Neural progenitor cell (in vitro differentiated cells): ENCODE measurements around the gene CCL27. TPM values are rescaled to one million over a fixed set of nuclear protein-coding genes. Genes with fewer than 3 reads are reported as not detected.

ENCODE experiments used
- DNase-seq: peaks from one replicate; pipeline ENCODE4 v3.0.0-alpha.2; 2016; ENCODE audit warnings: low spot score
- H2AFZ ChIP-seq: fragments of 200-600 bp; sonication (generic); replicated peaks from 2 replicates; pipeline ENCODE4 v1.6.1; 2016; ENCODE audit warnings: antibody characterized with exemption
- H3F3A ChIP-seq: fragments of 200-600 bp; sonication (generic); 2 replicates; pipeline ENCODE4 v1.6.1; 2016; ENCODE audit warnings: antibody characterized with exemption, low read depth
- H3K27ac ChIP-seq: fragments of 200-600 bp; sonication (generic); 2 replicates; pipeline ENCODE4 v1.5.1; 2016; ENCODE audit warnings: mild to moderate bottlenecking
- H3K27me3 ChIP-seq: fragments of 200-600 bp; sonication (generic); 2 replicates; pipeline ENCODE4 v1.6.1; 2016; ENCODE audit warnings: mild to moderate bottlenecking, moderate library complexity
- H3K36me3 ChIP-seq: fragments of 200-600 bp; sonication (generic); 2 replicates; pipeline ENCODE4 v1.5.1; 2016
- H3K4me1 ChIP-seq: fragments of 200-600 bp; sonication (generic); 2 replicates; pipeline ENCODE4 v1.6.1; 2016; ENCODE audit warnings: mixed run types
- H3K4me2 ChIP-seq: fragments of 200-600 bp; sonication (generic); 2 replicates; pipeline ENCODE4 v1.6.1; 2016
- H3K4me3 ChIP-seq: fragments of 200-600 bp; sonication (generic); 2 replicates; pipeline ENCODE4 v1.5.1; 2016
- H3K79me2 ChIP-seq: fragments of 200-600 bp; sonication (generic); 2 replicates; pipeline ENCODE4 v1.6.1; 2016; ENCODE audit warnings: low read depth
- H3K9ac ChIP-seq: fragments of 200-600 bp; sonication (generic); 2 replicates; pipeline ENCODE4 v1.6.1; 2016
- H3K9me3 ChIP-seq: fragments of 200-600 bp; sonication (generic); 2 replicates; pipeline ENCODE4 v1.5.1; 2016; ENCODE audit warnings: low read depth
- H4K20me1 ChIP-seq: fragments of 200-600 bp; sonication (generic); 2 replicates; pipeline ENCODE4 v1.6.1; 2016; ENCODE audit warnings: low read depth
- H3K27ac Mint-ChIP-seq: 3 replicates; pipeline ENCODE4 v1.8.0; 2021; ENCODE audit warnings: mixed read lengths
- H3K27me3 Mint-ChIP-seq: 2 replicates; pipeline ENCODE4 v1.8.0; 2022; ENCODE audit warnings: low read depth, mild to moderate bottlenecking, inconsistent platforms, moderate library complexity, mixed read lengths; ENCODE audit not compliant: insufficient read depth
- H3K36me3 Mint-ChIP-seq: 3 replicates; pipeline ENCODE4 v1.8.0; 2021; ENCODE audit warnings: mixed read lengths
- H3K4me1 Mint-ChIP-seq: 3 replicates; pipeline ENCODE4 v1.8.0; 2021; ENCODE audit warnings: mixed read lengths
- H3K4me3 Mint-ChIP-seq: 3 replicates; pipeline ENCODE4 v1.8.0; 2021; ENCODE audit warnings: mild to moderate bottlenecking, moderate library complexity, mixed read lengths
- H3K9me3 Mint-ChIP-seq: 3 replicates; pipeline ENCODE4 v1.8.0; 2020; ENCODE audit warnings: mixed read lengths
- EZH2 ChIP-seq: fragments of 200-600 bp; sonication (generic); IDR thresholded peaks from 2 replicates; pipeline ENCODE4 v1.6.1; 2017; ENCODE audit warnings: antibody characterized with exemption, mild to moderate bottlenecking, moderate library complexity
- EZH2phosphoT487 ChIP-seq: fragments of 200-600 bp; sonication (generic); IDR thresholded peaks from 2 replicates; pipeline ENCODE4 v1.6.1; 2017; ENCODE audit warnings: antibody characterized with exemption
- total RNA-seq: library from RNA; depleted of rRNA; stranded (reverse); fragments of >200 nt; gene quantifications from 2 replicates; pipeline ENCODE4 v1.2.3, GENCODE V29; 2015; ENCODE audit warnings: low replicate concordance
- TF ChIP-seq, protein P1 (sequence below): fragments of 200-600 bp; sonication (generic); IDR thresholded peaks from 2 replicates; pipeline ENCODE4 v1.5.1; 2017; ENCODE audit warnings: antibody characterized with exemption, mild to moderate bottlenecking

CCL27 gene
- total RNA-seq, 1 donor from 2014 or later, result 0.67 TPM

GRCh38 chr9:34664281-34665066, 2.0 kb upstream of the CCL27 start:
- Histone ChIP-seq H2AFZ (peak overlapping the region; percentile 77), H3F3A (peaks cover 16% of the 10 kb centered on the region), H4K20me1 (peaks cover 14% of the 10 kb centered on the region), H3K4me1 (peaks cover 4% of the 10 kb centered on the region), H3K9ac (no peak overlapping the region), H3K79me2 (peaks cover 17% of the 10 kb centered on the region), H3K9me3 (no peaks in the 10 kb centered on the region), H3K36me3 (no peaks in the 10 kb centered on the region), H3K27ac (no peak overlapping the region), H3K4me3 (peak overlapping the region; percentile 67), H3K4me2 (peak overlapping the region; percentile 89), H3K27me3 (no peaks in the 10 kb centered on the region)
- TF ChIP-seq EZH2phosphoT487 (no peak), EZH2 (peak; percentile 10)
- TF ChIP-seq, protein P1, sequence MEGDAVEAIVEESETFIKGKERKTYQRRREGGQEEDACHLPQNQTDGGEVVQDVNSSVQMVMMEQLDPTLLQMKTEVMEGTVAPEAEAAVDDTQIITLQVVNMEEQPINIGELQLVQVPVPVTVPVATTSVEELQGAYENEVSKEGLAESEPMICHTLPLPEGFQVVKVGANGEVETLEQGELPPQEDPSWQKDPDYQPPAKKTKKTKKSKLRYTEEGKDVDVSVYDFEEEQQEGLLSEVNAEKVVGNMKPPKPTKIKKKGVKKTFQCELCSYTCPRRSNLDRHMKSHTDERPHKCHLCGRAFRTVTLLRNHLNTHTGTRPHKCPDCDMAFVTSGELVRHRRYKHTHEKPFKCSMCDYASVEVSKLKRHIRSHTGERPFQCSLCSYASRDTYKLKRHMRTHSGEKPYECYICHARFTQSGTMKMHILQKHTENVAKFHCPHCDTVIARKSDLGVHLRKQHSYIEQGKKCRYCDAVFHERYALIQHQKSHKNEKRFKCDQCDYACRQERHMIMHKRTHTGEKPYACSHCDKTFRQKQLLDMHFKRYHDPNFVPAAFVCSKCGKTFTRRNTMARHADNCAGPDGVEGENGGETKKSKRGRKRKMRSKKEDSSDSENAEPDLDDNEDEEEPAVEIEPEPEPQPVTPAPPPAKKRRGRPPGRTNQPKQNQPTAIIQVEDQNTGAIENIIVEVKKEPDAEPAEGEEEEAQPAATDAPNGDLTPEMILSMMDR, result peak; percentile 92
- H3K4me1 Mint-ChIP-seq, result peaks cover 10% of the 10 kb centered on the region
- H3K9me3 Mint-ChIP-seq, result peaks cover 4% of the 10 kb centered on the region
- peak; percentile 86 for DNase-seq
- H3K36me3 Mint-ChIP-seq, result peaks cover 15% of the 10 kb centered on the region
- peaks cover 8% of the 10 kb centered on the region for H3K27me3 Mint-ChIP-seq
- H3K27ac Mint-ChIP-seq, result peak overlapping the region; percentile 93
- H3K4me3 Mint-ChIP-seq, result peak overlapping the region; percentile 93

DNA sequence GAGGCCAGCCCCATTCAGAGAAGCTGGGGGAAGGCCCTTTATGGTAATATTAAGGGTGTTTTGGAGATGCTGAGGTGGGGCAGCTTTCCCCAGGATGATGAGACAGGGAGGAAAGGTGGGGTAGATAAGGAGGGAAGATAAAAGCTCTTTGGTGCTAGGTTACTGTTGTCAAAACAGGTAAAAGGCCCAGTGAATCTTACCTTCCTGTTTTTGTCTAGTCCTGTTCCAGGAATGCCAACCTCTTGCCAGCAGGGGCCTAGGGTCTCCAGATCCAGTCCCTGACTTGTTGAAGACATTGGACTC, 797 bp upstream of the CCL27 start:
- no peak overlapping the region for H3K4me3 Mint-ChIP-seq
- no peak overlapping the region for H3K27ac Mint-ChIP-seq
- Histone ChIP-seq H3K4me1 (peaks cover 4% of the 10 kb centered on the region), H2AFZ (no peak overlapping the region), H3K4me3 (no peak overlapping the region), H3K9me3 (no peaks in the 10 kb centered on the region), H3K27ac (no peak overlapping the region), H3K79me2 (peaks cover 17% of the 10 kb centered on the region), H3K9ac (no peak overlapping the region), H3K4me2 (no peak overlapping the region), H3K36me3 (no peaks in the 10 kb centered on the region), H3F3A (peaks cover 16% of the 10 kb centered on the region), H3K27me3 (no peaks in the 10 kb centered on the region), H4K20me1 (peaks cover 14% of the 10 kb centered on the region)
- no peaks in the 10 kb centered on the region for H3K9me3 Mint-ChIP-seq
- peaks cover 5% of the 10 kb centered on the region for H3K36me3 Mint-ChIP-seq
- DNase-seq, result no peak
- TF ChIP-seq, protein P1, result no peak
- no peak for TF ChIP-seq EZH2
- TF ChIP-seq EZH2phosphoT487, result no peak
- peaks cover 10% of the 10 kb centered on the region for H3K4me1 Mint-ChIP-seq
- peaks cover 8% of the 10 kb centered on the region for H3K27me3 Mint-ChIP-seq

DNA sequence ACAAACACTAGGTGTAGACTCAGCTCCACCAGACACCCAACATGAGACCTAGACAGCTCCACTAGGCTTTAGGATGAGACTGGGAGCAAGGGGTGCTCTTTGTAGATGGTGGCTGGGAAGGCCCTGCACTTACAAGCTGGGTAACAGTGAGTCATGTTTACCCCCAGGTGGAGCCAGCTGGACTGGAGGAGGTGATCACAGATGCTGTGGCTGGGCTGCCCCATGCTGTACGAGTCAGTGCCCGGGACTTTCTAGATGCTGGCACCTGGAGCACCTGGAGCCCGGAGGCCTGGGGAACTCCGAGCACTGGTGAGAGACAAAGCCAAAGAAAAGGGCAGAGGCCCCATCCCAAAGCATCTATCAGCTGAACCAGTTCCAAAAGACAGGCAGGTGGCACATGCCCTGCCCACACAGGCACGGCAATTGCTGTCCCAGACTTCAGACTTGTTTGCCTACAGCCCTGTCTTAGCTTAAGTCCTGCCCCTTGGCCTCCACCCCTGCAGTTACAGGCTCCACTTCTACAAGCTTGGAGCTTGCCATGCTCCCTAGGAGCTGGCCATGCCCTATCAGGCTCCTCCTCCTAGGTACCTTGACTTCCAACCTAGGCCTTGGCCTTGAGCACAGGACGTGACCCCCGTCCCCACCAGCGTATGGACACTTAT, 2.7 kb downstream of the CCL27 start:
- no peak overlapping the region for H3K27ac ChIP-seq
- TF ChIP-seq, protein P1, result no peak
- TF ChIP-seq EZH2 (no peak), EZH2phosphoT487 (no peak)
- no peak overlapping the region for H2AFZ ChIP-seq
- H4K20me1 ChIP-seq, result peaks cover 12% of the 10 kb centered on the region
- no peaks in the 10 kb centered on the region for H3K36me3 Mint-ChIP-seq
- no peak overlapping the region for H3K4me3 ChIP-seq
- H3K27me3 ChIP-seq, result no peaks in the 10 kb centered on the region
- peaks cover 16% of the 10 kb centered on the region for H3K4me1 Mint-ChIP-seq
- no peak overlapping the region for H3K4me3 Mint-ChIP-seq
- no peaks in the 10 kb centered on the region for H3K9me3 ChIP-seq
- H3K79me2 ChIP-seq, result no peaks in the 10 kb centered on the region
- H3K27ac Mint-ChIP-seq, result no peak overlapping the region
- DNase-seq, result no peak
- peaks cover 7% of the 10 kb centered on the region for H3F3A ChIP-seq
- no peak overlapping the region for H3K9ac ChIP-seq
- no peaks in the 10 kb centered on the region for H3K9me3 Mint-ChIP-seq
- H3K27me3 Mint-ChIP-seq, result peaks cover 6% of the 10 kb centered on the region
- H3K4me2 ChIP-seq, result no peak overlapping the region
- H3K36me3 ChIP-seq, result no peaks in the 10 kb centered on the region
- no peaks in the 10 kb centered on the region for H3K4me1 ChIP-seq
